ENCODE measurements around the gene SND1. TPM values are rescaled to one million over a fixed set of nuclear protein-coding genes. Genes with fewer than 3 reads are reported as not detected.

The SND1 gene
- polyA plus RNA-seq, 3 donors, result 46.5 to 97.3 (median 79.8) TPM

GRCh38 chr7:127768241-127768640 is 116.2 kb downstream of the SND1 start:
- no peak for TF ChIP-seq CTCF (IDR thresholded peaks at IDR 0.05)
- no peaks in the 10 kb centered on the region for H3K9me3 ChIP-seq (replicated peaks in 1 of 2; ENCODE audit: control insufficient read depth in 1 of 2, insufficient read depth in 1 of 2, low read length in 2 of 2)
- H3K27ac ChIP-seq (ENCODE audit: low read depth in 1 of 2, low read length in 2 of 2), result no peak overlapping the region
- peaks cover 56% of the 10 kb centered on the region for H4K20me1 ChIP-seq (ENCODE audit: insufficient read depth, low read length)
- Mint-ChIP-seq H3K36me3 (peaks cover 18 to 23% of the 10 kb centered on the region in 2 donors), H3K27ac (no peak overlapping the region), H3K27me3 (ENCODE audit: low read depth in 3 of 3) (no peaks in the 10 kb centered on the region), H3K9me3 (no peaks in the 10 kb centered on the region), H3K4me1 (peaks cover 11% of the 10 kb centered on the region), H3K4me3 (no peak overlapping the region)
- H3K4me3 ChIP-seq (replicated peaks in 1 of 3; ENCODE audit: low read depth in 2 of 3, low read length in 3 of 3), result no peak overlapping the region
- H3K79me2 ChIP-seq (ENCODE audit: insufficient read depth, low read length), result peaks cover 73% of the 10 kb centered on the region
- peaks cover 0 to 13% of the 10 kb centered on the region in 2 donors for H3K36me3 ChIP-seq (replicated peaks in 1 of 2; ENCODE audit: control insufficient read depth in 1 of 2, insufficient read depth in 2 of 2, low read length in 2 of 2)
- no CpG with 5 or more reads among the region's 2 CpGs for WGBS (ENCODE audit: insufficient coverage)
- intact Hi-C loops (cut with micrococcal nuclease), result no loop called here
- peaks cover 5 to 6% of the 10 kb centered on the region in 2 donors for H3K4me1 ChIP-seq (ENCODE audit: control insufficient read depth in 1 of 2, insufficient read depth in 2 of 2, low read length in 2 of 2)
- no peaks in the 10 kb centered on the region for H3K27me3 ChIP-seq (ENCODE audit: control insufficient read depth in 2 of 2, insufficient read depth in 2 of 2, low read length in 2 of 2)
- H3K9ac ChIP-seq (ENCODE audit: insufficient read depth, low read length, poor library complexity, severe bottlenecking), result no peak overlapping the region
- DNase-seq, result no peak
- H2AFZ ChIP-seq (ENCODE audit: insufficient read depth, low read depth, low read length, poor library complexity, severe bottlenecking), result no peak overlapping the region
- no peak overlapping the region for H3K4me2 ChIP-seq (replicated peaks; ENCODE audit: extremely low read depth, low read length, poor library complexity, severe bottlenecking)

- Histone ChIP-seq H3K27me3 (ENCODE audit: control insufficient read depth in 2 of 2, insufficient read depth in 2 of 2, low read length in 2 of 2) (no peaks in the 10 kb centered on the region), H3K9me3 (replicated peaks in 1 of 2; ENCODE audit: control insufficient read depth in 1 of 2, insufficient read depth in 1 of 2, low read length in 2 of 2) (no peaks in the 10 kb centered on the region), H3K4me1 (ENCODE audit: control insufficient read depth in 1 of 2, insufficient read depth in 2 of 2, low read length in 2 of 2) (peaks cover 5 to 6% of the 10 kb centered on the region in 2 donors), H4K20me1 (ENCODE audit: insufficient read depth, low read length) (peaks cover 55% of the 10 kb centered on the region), H3K4me2 (replicated peaks; ENCODE audit: extremely low read depth, low read length, poor library complexity, severe bottlenecking) (no peak overlapping the region), H3K36me3 (replicated peaks in 1 of 2; ENCODE audit: control insufficient read depth in 1 of 2, insufficient read depth in 2 of 2, low read length in 2 of 2) (peaks cover 0 to 13% of the 10 kb centered on the region in 2 donors), H3K4me3 (replicated peaks in 1 of 3; ENCODE audit: low read depth in 2 of 3, low read length in 3 of 3) (no peak overlapping the region), H2AFZ (ENCODE audit: insufficient read depth, low read depth, low read length, poor library complexity, severe bottlenecking) (no peak overlapping the region), H3K9ac (ENCODE audit: insufficient read depth, low read length, poor library complexity, severe bottlenecking) (no peak overlapping the region), H3K27ac (ENCODE audit: low read depth in 1 of 2, low read length in 2 of 2) (no peak overlapping the region), H3K79me2 (ENCODE audit: insufficient read depth, low read length) (peaks cover 65% of the 10 kb centered on the region)
- intact Hi-C loops (cut with micrococcal nuclease), result no loop called here
- no peak overlapping the region for H3K27ac Mint-ChIP-seq
- no peak for TF ChIP-seq CTCF (IDR thresholded peaks at IDR 0.05)
- DNase-seq, result no peak
- WGBS (ENCODE audit: insufficient coverage), result 96% methylated on average over 4 of the region's 4 CpGs
- H3K27me3 Mint-ChIP-seq (ENCODE audit: low read depth in 3 of 3), result no peaks in the 10 kb centered on the region
- H3K4me3 Mint-ChIP-seq, result no peak overlapping the region
- H3K9me3 Mint-ChIP-seq, result no peaks in the 10 kb centered on the region
- peaks cover 11% of the 10 kb centered on the region for H3K4me1 Mint-ChIP-seq
- peaks cover 18 to 24% of the 10 kb centered on the region in 2 donors for H3K36me3 Mint-ChIP-seq
Measured at GRCh38 chr7:127769137-127769536, 117.1 kb downstream of the SND1 start.

Measured in CD14-positive monocyte (primary cell).